ENCODE measurements around the gene SMAP1. TPM values are rescaled to one million over a fixed set of nuclear protein-coding genes. Genes with fewer than 3 reads are reported as not detected.

SMAP1 gene
- total and polyA plus RNA-seq, 5 donors from 2014 or later, result 17.5 to 35.2 (median 28.3) TPM

DNA sequence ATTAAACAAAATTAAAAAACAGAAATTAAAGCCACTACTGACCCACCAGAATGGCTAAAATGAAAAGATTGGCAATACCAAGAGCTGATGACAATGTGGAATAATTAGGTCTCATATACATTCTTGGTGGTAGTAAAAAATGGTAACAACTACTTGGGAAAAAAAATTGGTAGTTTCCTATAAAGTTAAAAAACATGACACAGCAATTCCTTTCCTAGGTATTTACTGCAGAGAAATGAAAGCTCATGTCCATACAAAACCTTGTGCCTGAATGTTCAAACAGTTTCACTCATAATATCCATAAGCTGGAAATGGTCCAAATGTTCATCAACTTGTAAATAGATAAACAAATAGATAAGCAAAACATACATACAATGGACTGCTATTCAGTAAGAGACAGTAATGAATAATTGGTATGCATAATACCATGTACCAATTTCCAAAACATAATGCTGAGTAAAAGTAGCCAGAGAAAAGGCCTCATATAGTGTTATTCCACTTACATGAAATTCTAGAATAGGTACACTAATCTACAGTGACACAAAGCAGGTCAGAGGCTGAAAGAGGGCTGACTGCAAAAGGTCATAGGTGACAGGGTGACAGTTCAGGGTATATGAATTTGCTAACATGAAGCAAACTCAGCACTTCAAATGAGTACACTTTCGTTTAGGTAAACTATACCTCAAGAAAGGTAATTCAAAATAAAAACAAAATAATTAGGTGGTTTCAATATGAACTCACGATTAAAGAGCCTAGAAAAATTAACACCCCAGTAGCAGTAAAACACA, 236.2 kb downstream of the SMAP1 start:
- no peaks in the 10 kb centered on the region for H3K36me3 ChIP-seq (ENCODE audit: control insufficient read depth, insufficient read depth, low read length)
- peaks cover 0 to 4% (median 0%) of the 10 kb centered on the region in 7 donors for H3K9me3 Mint-ChIP-seq
- peaks cover 11% of the 10 kb centered on the region for H3K27me3 Mint-ChIP-seq
- H3K4me3 Mint-ChIP-seq, result no peak overlapping the region
- no peak overlapping the region for H3K4me3 ChIP-seq (ENCODE audit: low read depth, low read length)
- H3K36me3 Mint-ChIP-seq, result no peaks in the 10 kb centered on the region
- H3K4me1 Mint-ChIP-seq, result no peaks in the 10 kb centered on the region
- no peaks in the 10 kb centered on the region for H3K9me3 ChIP-seq (ENCODE audit: control insufficient read depth in 2 of 2, low read length in 2 of 2)
- no peak for ATAC-seq (ENCODE audit: low read depth in 2 of 2)
- H3K27me3 ChIP-seq (ENCODE audit: control insufficient read depth, insufficient read depth, low read length), result peaks cover 5% of the 10 kb centered on the region
- H3K27ac Mint-ChIP-seq, result no peak overlapping the region
- no peak overlapping the region for H3K27ac ChIP-seq (ENCODE audit: insufficient read depth, low read length, poor library complexity, severe bottlenecking)
- no peaks in the 10 kb centered on the region for H3K4me1 ChIP-seq (ENCODE audit: control insufficient read depth, insufficient read depth, low read length, poor library complexity, severe bottlenecking)
- no peak for DNase-seq

DNA sequence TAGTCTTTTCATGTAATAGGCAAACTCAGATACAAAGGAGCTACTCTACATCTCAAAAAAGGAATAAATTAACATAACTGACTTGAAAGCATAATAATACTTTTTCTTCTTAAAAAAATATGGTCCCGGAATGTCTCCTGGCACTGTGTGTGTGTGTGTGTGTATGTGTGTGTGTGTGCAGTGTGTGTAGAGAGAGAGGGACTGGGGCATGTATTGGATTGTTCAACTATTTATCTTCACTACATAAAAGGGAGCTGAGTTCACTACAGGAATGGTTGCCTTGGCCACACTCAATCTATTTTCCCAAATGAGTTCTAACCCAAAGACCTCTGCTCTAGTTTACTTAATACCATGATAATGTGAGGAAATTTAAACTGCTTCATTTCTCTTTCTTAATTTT, 238.1 kb downstream of the SMAP1 start:
- no peak for DNase-seq
- H3K4me1 Mint-ChIP-seq, result no peaks in the 10 kb centered on the region
- ATAC-seq (ENCODE audit: low read depth in 2 of 2), result no peak
- Histone ChIP-seq H3K4me3 (ENCODE audit: low read depth, low read length) (no peak overlapping the region), H3K27ac (ENCODE audit: insufficient read depth, low read length, poor library complexity, severe bottlenecking) (no peak overlapping the region), H3K36me3 (ENCODE audit: control insufficient read depth, insufficient read depth, low read length) (no peaks in the 10 kb centered on the region), H3K4me1 (ENCODE audit: control insufficient read depth, insufficient read depth, low read length, poor library complexity, severe bottlenecking) (no peaks in the 10 kb centered on the region), H3K27me3 (ENCODE audit: control insufficient read depth, insufficient read depth, low read length) (peaks cover 2% of the 10 kb centered on the region), H3K9me3 (ENCODE audit: control insufficient read depth in 2 of 2, low read length in 2 of 2) (no peaks in the 10 kb centered on the region)
- no peak overlapping the region for H3K27ac Mint-ChIP-seq
- no peaks in the 10 kb centered on the region for H3K36me3 Mint-ChIP-seq
- H3K4me3 Mint-ChIP-seq, result no peak overlapping the region
- peaks cover 8% of the 10 kb centered on the region for H3K27me3 Mint-ChIP-seq
- peaks cover 0 to 2% (median 0%) of the 10 kb centered on the region in 7 donors for H3K9me3 Mint-ChIP-seq

Other genes with a start within 250 kb of the SMAP1 start
- gene SDHAF4, start 101.0 kb upstream of the SMAP1 start, total RNA-seq, result 7.0 TPM
- gene SDHAF4, start 101.0 kb upstream of the SMAP1 start, polyA plus RNA-seq, result 1 to 10 TPM; 7.1 to 8.1 (median 7.4) TPM

All from CD4-positive, CD25-positive, alpha-beta regulatory T cell (primary cell).